PC-9 (cell line): ENCODE measurements around the gene PTDSS2. TPM values are rescaled to one million over a fixed set of nuclear protein-coding genes. Genes with fewer than 3 reads are reported as not detected.

Experiments used
- BruUV-seq: library from RNA; stranded (reverse); fragments of 400-500 nt; replicated peaks from 2 replicates; lab custom pipeline; 2021; lab: Mats Ljungman, UMichigan
- CTCF ChIA-PET: fragments of 300-600 bp; sonication (Branson Sonifier 250); formaldehyde crosslinking; loops from one replicate; lab custom pipeline; 2022; ENCODE audit warnings: antibody characterized with exemption; lab: Charles Lee
- POLR2A ChIA-PET: fragments of 300-600 bp; sonication (Branson Sonifier 250); formaldehyde crosslinking; loops from one replicate; lab custom pipeline; 2022; ENCODE audit warnings: antibody characterized with exemption; ENCODE audit not compliant: unreplicated experiment; lab: Charles Lee
- DNase-seq, 2 experiments: peaks; one replicate each; pipeline versions ENCODE4 v3.0.0 to v3.0.0-alpha.2; 2015 to 2022; ENCODE audit warnings: mixed read lengths in 1 of 2
- H2AFZ ChIP-seq: fragments of 200-600 bp; sonication (generic); 2 replicates; pipeline ENCODE4 v1.8.1; 2017; ENCODE audit warnings: antibody characterized with exemption
- H3F3A ChIP-seq: fragments of 200-600 bp; sonication (generic); 2 replicates; pipeline ENCODE4 v1.8.1; 2017; ENCODE audit warnings: antibody characterized with exemption, mild to moderate bottlenecking, low read depth; ENCODE audit not compliant: insufficient read depth
- H3K27ac ChIP-seq: fragments of 200-600 bp; sonication (generic); 2 replicates; pipeline ENCODE4 v1.6.1; 2016; ENCODE audit warnings: mixed run types
- H3K27me3 ChIP-seq: fragments of 200-600 bp; sonication (generic); 2 replicates; pipeline ENCODE4 v1.6.1; 2016; ENCODE audit warnings: low read depth, mixed run types; ENCODE audit not compliant: insufficient read depth
- H3K36me3 ChIP-seq: fragments of 200-600 bp; sonication (generic); 2 replicates; pipeline ENCODE4 v1.6.1; 2016; ENCODE audit warnings: low read depth, mixed run types
- H3K4me1 ChIP-seq: fragments of 200-600 bp; sonication (generic); replicated peaks from 2 replicates; pipeline ENCODE4 v1.6.1; 2016; ENCODE audit warnings: mixed run types; ENCODE audit not compliant: insufficient read depth
- H3K4me2 ChIP-seq: fragments of 200-600 bp; sonication (generic); 2 replicates; pipeline ENCODE4 v1.6.1; 2017; ENCODE audit warnings: mixed run types
- H3K4me3 ChIP-seq: fragments of 200-600 bp; sonication (generic); 2 replicates; pipeline ENCODE4 v1.6.1; 2016; ENCODE audit warnings: mixed run types
- H3K79me2 ChIP-seq: fragments of 200-600 bp; sonication (generic); 2 replicates; pipeline ENCODE4 v1.6.1; 2017; ENCODE audit warnings: low read depth, mixed run types
- H3K9me2 ChIP-seq: fragments of 200-600 bp; sonication (generic); 2 replicates; pipeline ENCODE4 v1.8.1; 2017; ENCODE audit warnings: mild to moderate bottlenecking; ENCODE audit not compliant: insufficient read depth
- H3K9me3 ChIP-seq: fragments of 200-600 bp; sonication (generic); 2 replicates; pipeline ENCODE4 v1.8.1; 2016; ENCODE audit warnings: low read depth; ENCODE audit not compliant: insufficient read depth
- H4K20me1 ChIP-seq: fragments of 200-600 bp; sonication (generic); 2 replicates; pipeline ENCODE4 v1.8.1; 2017; ENCODE audit not compliant: insufficient read depth
- EZH2 ChIP-seq: fragments of 200-600 bp; sonication (generic); IDR thresholded peaks from 2 replicates; pipeline ENCODE4 v1.8.0; 2017; ENCODE audit warnings: antibody characterized with exemption, low read depth
- intact Hi-C: fragments of 100-400 bp; cut with micrococcal nuclease; formaldehyde crosslinking; loops from one replicate; pipeline ENCODE4 v1.10.0; 2022; ENCODE audit not compliant: unreplicated experiment
- total RNA-seq: library from RNA; stranded (reverse); gene quantifications from 2 replicates; pipeline ENCODE4 v1.2.3, GENCODE V29; 2021
- TF ChIP-seq, protein P1 (sequence below): fragments of 200-600 bp; sonication (generic); conservative IDR thresholded peaks from 2 replicates; pipeline ENCODE4 v1.6.1; 2017; ENCODE audit warnings: mixed run types, antibody characterized with exemption, mild to moderate bottlenecking, moderate library complexity

PTDSS2 gene
- total RNA-seq, 1 experiment from 2014 or later = 32.5 TPM

GRCh38 chr11:462107-462890 lies 12.2 kb downstream of the PTDSS2 start:
- 0 out of 2 replicates have a peak, but pooled peaks cover 3% of the 10 kb centered on the region for H3K79me2 ChIP-seq
- intact Hi-C loops = loop anchor here (5.0 kb wide), 1 partner anchor 255 kb away; the partner anchor contains the start of genes BET1L and RIC8A
- no peak overlapping the region for H3K27ac ChIP-seq
- H3F3A ChIP-seq = peaks cover 4% of the 10 kb centered on the region; the same call in 1 of the 2 replicates
- no peaks in the 10 kb centered on the region for H3K27me3 ChIP-seq
- no peaks in the 10 kb centered on the region for H3K9me3 ChIP-seq
- no peak overlapping the region for H2AFZ ChIP-seq
- H3K4me2 ChIP-seq = no peak overlapping the region
- ChIA-PET POLR2A (no interaction called here), CTCF (interaction anchor here (0.6 kb wide), 1 partner anchor 15 kb away, joined by 3 read pairs; no protein-coding TSS in a partner anchor)
- H3K36me3 ChIP-seq = no peaks in the 10 kb centered on the region
- H3K9me2 ChIP-seq = no peaks in the 10 kb centered on the region
- TF ChIP-seq, protein P1, sequence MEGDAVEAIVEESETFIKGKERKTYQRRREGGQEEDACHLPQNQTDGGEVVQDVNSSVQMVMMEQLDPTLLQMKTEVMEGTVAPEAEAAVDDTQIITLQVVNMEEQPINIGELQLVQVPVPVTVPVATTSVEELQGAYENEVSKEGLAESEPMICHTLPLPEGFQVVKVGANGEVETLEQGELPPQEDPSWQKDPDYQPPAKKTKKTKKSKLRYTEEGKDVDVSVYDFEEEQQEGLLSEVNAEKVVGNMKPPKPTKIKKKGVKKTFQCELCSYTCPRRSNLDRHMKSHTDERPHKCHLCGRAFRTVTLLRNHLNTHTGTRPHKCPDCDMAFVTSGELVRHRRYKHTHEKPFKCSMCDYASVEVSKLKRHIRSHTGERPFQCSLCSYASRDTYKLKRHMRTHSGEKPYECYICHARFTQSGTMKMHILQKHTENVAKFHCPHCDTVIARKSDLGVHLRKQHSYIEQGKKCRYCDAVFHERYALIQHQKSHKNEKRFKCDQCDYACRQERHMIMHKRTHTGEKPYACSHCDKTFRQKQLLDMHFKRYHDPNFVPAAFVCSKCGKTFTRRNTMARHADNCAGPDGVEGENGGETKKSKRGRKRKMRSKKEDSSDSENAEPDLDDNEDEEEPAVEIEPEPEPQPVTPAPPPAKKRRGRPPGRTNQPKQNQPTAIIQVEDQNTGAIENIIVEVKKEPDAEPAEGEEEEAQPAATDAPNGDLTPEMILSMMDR = no peak
- no peak for TF ChIP-seq EZH2
- H3K4me3 ChIP-seq = no peak overlapping the region
- no TSS peak for BruUV-seq
- no peaks in the 10 kb centered on the region for H4K20me1 ChIP-seq
- peaks cover 20% of the 10 kb centered on the region for H3K4me1 ChIP-seq
- DNase-seq = no peak

GRCh38 chr11:464316-464715 lies 14.2 kb downstream of the PTDSS2 start:
- Histone ChIP-seq H3K27ac (no peak overlapping the region), H3K4me1 (peaks cover 20% of the 10 kb centered on the region), H2AFZ (no peak overlapping the region), H3K79me2 (0 out of 2 replicates have a peak, but pooled peaks cover 3% of the 10 kb centered on the region), H3K4me3 (no peak overlapping the region), H4K20me1 (no peaks in the 10 kb centered on the region), H3K4me2 (no peak overlapping the region), H3K27me3 (no peaks in the 10 kb centered on the region), H3F3A (peaks cover 4% of the 10 kb centered on the region; the same call in 1 of the 2 replicates), H3K36me3 (no peaks in the 10 kb centered on the region), H3K9me3 (no peaks in the 10 kb centered on the region), H3K9me2 (no peaks in the 10 kb centered on the region)
- ChIA-PET POLR2A (no interaction called here), CTCF (no interaction called here)
- TF ChIP-seq, protein P1 = no peak
- TF ChIP-seq EZH2 = no peak
- intact Hi-C loops = loop anchor here (5.0 kb wide), 1 partner anchor 257 kb away; the partner anchor contains the start of genes BET1L and RIC8A
- DNase-seq = no peak
- BruUV-seq = no TSS peak

- H3F3A ChIP-seq = peaks cover 4% of the 10 kb centered on the region; the same call in 1 of the 2 replicates
- CTCF ChIA-PET = no interaction called here
- H3K9me3 ChIP-seq = no peaks in the 10 kb centered on the region
- H3K4me3 ChIP-seq = peak overlapping the region; percentile 31; the same call in 1 of the 2 replicates
- H2AFZ ChIP-seq = no peak overlapping the region
- no peaks in the 10 kb centered on the region for H3K27me3 ChIP-seq
- no peaks in the 10 kb centered on the region for H3K36me3 ChIP-seq
- H3K27ac ChIP-seq = peak overlapping the region; percentile 60
- DNase-seq = peak; percentile 52 to 87
- 0 out of 2 replicates have a peak, but pooled peaks cover 3% of the 10 kb centered on the region for H3K79me2 ChIP-seq
- intact Hi-C loops = no loop called here
- BruUV-seq = no TSS peak
- H3K4me2 ChIP-seq = peak overlapping the region; percentile 66
- H3K4me1 ChIP-seq = peaks cover 20% of the 10 kb centered on the region
- no peaks in the 10 kb centered on the region for H4K20me1 ChIP-seq
- H3K9me2 ChIP-seq = no peaks in the 10 kb centered on the region
- TF ChIP-seq EZH2 = no peak
- TF ChIP-seq, protein P1 = no peak
- POLR2A ChIA-PET = interaction anchor here (0.7 kb wide), 1 partner anchor 165 kb away, joined by 17 read pairs; no protein-coding TSS in a partner anchor
Observed at GRCh38 chr11:465896-466530, 15.9 kb downstream of the PTDSS2 start.
